OCI-LY7 (cell line): ENCODE measurements around the gene BICDL2. TPM values are rescaled to one million over a fixed set of nuclear protein-coding genes. Genes with fewer than 3 reads are reported as not detected.

Experiments
- BruUV-seq: library from RNA; stranded (reverse); fragments of 400-500 nt; replicated peaks from 2 replicates; lab custom pipeline; 2021; lab: Mats Ljungman, UMichigan
- CTCF ChIA-PET: fragments of 300-600 bp; sonication (Branson Sonifier 250); formaldehyde crosslinking; loops from one replicate; lab custom pipeline; 2022; ENCODE audit warnings: antibody characterized with exemption; ENCODE audit not compliant: unreplicated experiment; lab: Charles Lee
- POLR2A ChIA-PET: fragments of 300-600 bp; sonication (Branson Sonifier 250); formaldehyde crosslinking; loops from one replicate; lab custom pipeline; 2022; ENCODE audit warnings: antibody characterized with exemption; lab: Charles Lee
- DNase-seq: peaks from one replicate; pipeline ENCODE4 v3.0.0-alpha.2; 2015; ENCODE audit warnings: low spot score
- H2AFZ ChIP-seq: fragments of 200-600 bp; sonication (generic), shearing (Covaris generic); 2 replicates; pipeline ENCODE4 v1.6.1; 2014; ENCODE audit warnings: mild to moderate bottlenecking, antibody characterized with exemption, low read length, moderate library complexity
- H3K27ac ChIP-seq: fragments of 200-600 bp; sonication (generic); 2 replicates; pipeline ENCODE4 v1.5.1; 2014; ENCODE audit warnings: mixed run types, low read depth, mild to moderate bottlenecking, moderate library complexity, low read length, inconsistent platforms; ENCODE audit not compliant: poor library complexity, severe bottlenecking
- H3K36me3 ChIP-seq: fragments of 200-600 bp; sonication (generic); 2 replicates; pipeline ENCODE4 v1.6.1; 2014; ENCODE audit warnings: mild to moderate bottlenecking, antibody characterized with exemption, low read length, moderate library complexity, mixed read lengths; ENCODE audit not compliant: insufficient read depth
- H3K4me1 ChIP-seq: fragments of 200-600 bp; sonication (generic); 2 replicates; pipeline ENCODE4 v1.5.1; 2014; ENCODE audit warnings: mild to moderate bottlenecking, low read length; ENCODE audit not compliant: insufficient read depth, poor library complexity, severe bottlenecking
- H3K4me2 ChIP-seq: fragments of 200-600 bp; sonication (generic); 2 replicates; pipeline ENCODE4 v1.6.1; 2014; ENCODE audit warnings: mild to moderate bottlenecking, low read length
- H3K4me3 ChIP-seq: fragments of 200-600 bp; sonication (generic); 2 replicates; pipeline ENCODE4 v1.5.1; 2014; ENCODE audit warnings: mild to moderate bottlenecking, low read depth, low read length; ENCODE audit not compliant: poor library complexity, severe bottlenecking
- H3K79me2 ChIP-seq: fragments of 200-600 bp; sonication (generic); 2 replicates; pipeline ENCODE4 v1.6.1; 2016; ENCODE audit warnings: low read depth, mild to moderate bottlenecking, low read length, moderate library complexity, mixed read lengths; ENCODE audit not compliant: insufficient read depth
- H3K9me2 ChIP-seq: fragments of 200-600 bp; sonication (generic); 2 replicates; pipeline ENCODE4 v1.6.1; 2016; ENCODE audit warnings: mild to moderate bottlenecking, low read length, mixed read lengths; ENCODE audit not compliant: insufficient read depth
- H3K9me3 ChIP-seq: fragments of 200-600 bp; sonication (generic); 2 replicates; pipeline ENCODE4 v1.6.1; 2014; ENCODE audit warnings: mild to moderate bottlenecking, mixed run types, low read length, mixed read lengths
- H4K20me1 ChIP-seq: fragments of 200-600 bp; sonication (generic); 2 replicates; pipeline ENCODE4 v1.6.1; 2014; ENCODE audit warnings: mild to moderate bottlenecking, antibody characterized with exemption, low read length, moderate library complexity, mixed read lengths; ENCODE audit not compliant: insufficient read depth
- EZH2phosphoT487 ChIP-seq: fragments of 200-600 bp; sonication (generic); IDR thresholded peaks from 2 replicates; pipeline ENCODE4 v1.6.1; 2018; ENCODE audit warnings: low read depth, borderline replicate concordance, mild to moderate bottlenecking, mixed run types, antibody characterized with exemption, low read length, moderate library complexity, mixed read lengths
- intact Hi-C: fragments of 100-400 bp; cut with micrococcal nuclease; formaldehyde crosslinking; loops from one replicate; pipeline ENCODE4 v1.10.0; 2022; ENCODE audit not compliant: unreplicated experiment
- total RNA-seq, 2 experiments: library from RNA; depleted of rRNA in 1 of 2; stranded (reverse); fragments of >200 nt in 1 of 2; shearing (Covaris generic) in 1 of 2; gene quantifications; 2 replicates each; pipeline ENCODE4 v1.2.3, GENCODE V29; 2014 to 2022
- TF ChIP-seq, protein P1 (sequence below): fragments of 200-600 bp; sonication (generic); conservative IDR thresholded peaks from 2 replicates; pipeline ENCODE4 v1.5.1; 2014; ENCODE audit warnings: mild to moderate bottlenecking, antibody characterized with exemption, low read length, moderate library complexity, mixed read lengths

The BICDL2 gene
- total RNA-seq, 2 experiments from 2014 or later: not detected

DNA sequence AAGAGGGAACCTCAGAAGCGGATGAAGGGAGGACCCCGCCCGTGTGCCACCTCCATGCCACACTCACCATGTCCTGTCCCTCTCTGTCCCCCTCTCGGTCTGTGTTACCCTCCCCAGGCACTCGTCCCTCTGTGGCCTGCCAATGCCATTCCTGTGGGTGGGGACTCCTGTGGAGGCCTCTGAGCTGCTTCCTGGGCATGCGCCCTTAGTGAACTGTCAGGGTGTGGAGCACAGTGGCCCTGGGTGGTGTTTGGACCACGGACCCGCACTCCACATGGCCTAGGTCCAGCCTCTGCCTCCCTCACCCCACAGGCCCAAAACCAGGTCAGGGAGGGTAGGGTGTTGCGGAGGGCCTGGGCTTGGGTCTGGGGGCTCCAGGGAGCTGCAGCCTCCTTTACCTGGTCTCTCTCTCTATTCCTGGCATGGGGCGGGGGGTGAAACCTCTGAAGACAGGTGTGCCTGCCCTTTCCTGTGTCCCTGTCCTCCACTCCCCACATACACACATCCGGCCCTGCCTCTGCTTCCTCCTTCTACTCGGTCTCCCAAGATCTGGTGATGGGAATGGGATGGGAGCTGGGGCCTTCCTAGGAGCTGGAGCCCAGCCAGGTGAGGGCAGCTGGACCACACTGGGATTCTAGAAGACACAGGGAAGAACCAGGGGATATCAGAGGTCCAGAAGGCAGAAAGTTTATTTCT lies 45.0 kb downstream of the BICDL2 start:
- BruUV-seq: no TSS peak
- H2AFZ ChIP-seq: no peak overlapping the region

DNA sequence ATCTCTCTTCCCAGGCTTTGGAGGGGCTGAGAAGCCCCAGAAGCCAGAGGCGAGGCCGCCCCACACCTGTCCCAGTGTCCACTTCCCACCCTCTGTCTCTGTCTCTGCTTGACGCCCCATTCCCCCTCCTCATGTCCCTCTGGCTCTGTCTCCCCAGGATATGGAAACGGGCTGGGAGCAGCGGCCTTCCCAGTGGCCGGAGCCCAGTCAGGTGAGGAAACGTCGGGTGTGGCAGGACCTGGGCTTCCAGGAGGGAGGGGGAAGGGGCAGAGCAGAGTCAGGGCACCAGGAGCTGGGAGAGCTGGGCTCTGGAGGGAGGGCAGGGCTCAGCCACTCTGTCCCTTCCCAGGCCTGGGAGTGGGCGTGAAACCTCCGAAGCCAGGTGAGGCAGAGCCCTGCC lies 45.9 kb downstream of the BICDL2 start:
- Histone ChIP-seq H3K4me3 (no peak overlapping the region), H3K9me3 (no peaks in the 10 kb centered on the region), H3K9me2 (no peaks in the 10 kb centered on the region), H3K36me3 (no peaks in the 10 kb centered on the region), H3K4me2 (no peak overlapping the region), H4K20me1 (no peaks in the 10 kb centered on the region), H3K27ac (no peak overlapping the region), H3K4me1 (no peaks in the 10 kb centered on the region), H2AFZ (no peak overlapping the region), H3K79me2 (no peaks in the 10 kb centered on the region)
- CTCF ChIA-PET: no interaction called here
- intact Hi-C loops: no loop called here
- no peak for DNase-seq
- TF ChIP-seq, protein P1, sequence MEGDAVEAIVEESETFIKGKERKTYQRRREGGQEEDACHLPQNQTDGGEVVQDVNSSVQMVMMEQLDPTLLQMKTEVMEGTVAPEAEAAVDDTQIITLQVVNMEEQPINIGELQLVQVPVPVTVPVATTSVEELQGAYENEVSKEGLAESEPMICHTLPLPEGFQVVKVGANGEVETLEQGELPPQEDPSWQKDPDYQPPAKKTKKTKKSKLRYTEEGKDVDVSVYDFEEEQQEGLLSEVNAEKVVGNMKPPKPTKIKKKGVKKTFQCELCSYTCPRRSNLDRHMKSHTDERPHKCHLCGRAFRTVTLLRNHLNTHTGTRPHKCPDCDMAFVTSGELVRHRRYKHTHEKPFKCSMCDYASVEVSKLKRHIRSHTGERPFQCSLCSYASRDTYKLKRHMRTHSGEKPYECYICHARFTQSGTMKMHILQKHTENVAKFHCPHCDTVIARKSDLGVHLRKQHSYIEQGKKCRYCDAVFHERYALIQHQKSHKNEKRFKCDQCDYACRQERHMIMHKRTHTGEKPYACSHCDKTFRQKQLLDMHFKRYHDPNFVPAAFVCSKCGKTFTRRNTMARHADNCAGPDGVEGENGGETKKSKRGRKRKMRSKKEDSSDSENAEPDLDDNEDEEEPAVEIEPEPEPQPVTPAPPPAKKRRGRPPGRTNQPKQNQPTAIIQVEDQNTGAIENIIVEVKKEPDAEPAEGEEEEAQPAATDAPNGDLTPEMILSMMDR: no peak
- no peak for TF ChIP-seq EZH2phosphoT487
- BruUV-seq: no TSS peak
- POLR2A ChIA-PET: no interaction called here

More for the DNA sequence above, 45.0 kb downstream of the BICDL2 start:
- no peaks in the 10 kb centered on the region for H3K9me2 ChIP-seq
- no peaks in the 10 kb centered on the region for H3K9me3 ChIP-seq
- H4K20me1 ChIP-seq: no peaks in the 10 kb centered on the region
- TF ChIP-seq EZH2phosphoT487: no peak
- no peak overlapping the region for H3K4me2 ChIP-seq
- ChIA-PET CTCF (no interaction called here), POLR2A (no interaction called here)
- intact Hi-C loops: no loop called here
- DNase-seq: no peak
- no peak overlapping the region for H3K4me3 ChIP-seq
- no peak overlapping the region for H3K27ac ChIP-seq
- H3K4me1 ChIP-seq: no peaks in the 10 kb centered on the region
- H3K79me2 ChIP-seq: no peaks in the 10 kb centered on the region
- H3K36me3 ChIP-seq: no peaks in the 10 kb centered on the region

DNA sequence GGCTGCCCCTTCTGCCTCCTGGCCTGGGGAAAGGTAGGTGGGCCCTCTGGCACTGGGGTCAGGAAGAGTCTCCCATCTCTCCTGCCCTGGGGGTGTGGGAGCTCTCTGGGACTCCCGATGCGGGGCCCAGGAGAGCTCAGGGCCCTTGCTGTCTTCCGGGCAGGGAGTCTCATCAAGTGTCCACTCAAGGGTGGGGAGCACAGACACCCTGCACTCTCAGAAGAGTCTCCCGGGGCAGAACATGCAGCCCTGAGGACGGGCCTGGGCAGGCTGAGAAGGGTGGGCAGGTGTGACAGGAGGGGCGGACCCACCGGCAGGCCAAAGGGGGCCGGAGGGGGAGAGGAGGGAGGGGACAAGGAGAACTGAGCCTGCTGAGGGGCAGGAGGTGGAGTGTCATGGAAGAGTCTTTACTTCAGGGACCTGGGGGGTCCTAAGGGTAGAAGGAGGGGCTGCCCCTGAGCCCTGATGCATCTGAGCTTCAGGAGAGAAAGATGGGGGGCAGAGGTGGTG lies 48.1 kb downstream of the BICDL2 start:
- Histone ChIP-seq H3K4me3 (no peak overlapping the region), H4K20me1 (no peaks in the 10 kb centered on the region), H3K36me3 (no peaks in the 10 kb centered on the region), H3K4me2 (no peak overlapping the region), H3K79me2 (no peaks in the 10 kb centered on the region), H3K27ac (no peak overlapping the region), H3K9me3 (no peaks in the 10 kb centered on the region), H2AFZ (no peak overlapping the region), H3K9me2 (no peaks in the 10 kb centered on the region), H3K4me1 (peaks cover 6% of the 10 kb centered on the region)
- ChIA-PET POLR2A (no interaction called here), CTCF (no interaction called here)
- intact Hi-C loops: no loop called here
- no peak for DNase-seq
- TF ChIP-seq, protein P1: no peak
- no peak for TF ChIP-seq EZH2phosphoT487
- BruUV-seq: no TSS peak
